SK-N-SH (cell line): Measurements from ENCODE around the gene ZNF384. TPM values are rescaled to one million over a fixed set of nuclear protein-coding genes. Genes with fewer than 3 reads are reported as not detected.
A peak's percentile ranks its signal among the peaks of the same experiment; 100 is the strongest.

Source experiments
- CTCF ChIA-PET: fragments of 300-600, 350-600 bp; formaldehyde crosslinking; extraction: SDS; loops from one replicate; lab custom pipeline; 2021; lab: Yijun Ruan, JAX
- POLR2A ChIA-PET: fragments of 350-600 bp; sonication (Branson Sonifier 250); formaldehyde crosslinking; extraction: SDS; loops from one replicate; lab custom pipeline; 2020; ENCODE audit warnings: antibody characterized with exemption, inconsistent platforms; lab: Yijun Ruan, JAX
- DNase-seq: peaks from one replicate; pipeline ENCODE4 v3.0.0; 2012
- H2AFZ ChIP-seq: fragments of 200-600 bp; sonication (generic); 2 replicates; pipeline ENCODE4 v1.8.1; 2016; ENCODE audit warnings: antibody characterized with exemption, mild to moderate bottlenecking, low read depth
- H3F3A ChIP-seq: fragments of 200-600 bp; sonication (generic); replicated peaks from 2 replicates; pipeline ENCODE3; 2016; ENCODE audit warnings: antibody characterized with exemption, mild to moderate bottlenecking; ENCODE audit not compliant: insufficient read depth
- H3K27ac ChIP-seq, 2 experiments: fragments of 200-500 bp in 1 of 2; fragments of 200-600 bp in 1 of 2; sonication (Bioruptor generic) in 1 of 2; sonication (generic), shearing (Covaris generic) in 1 of 2; 2 replicates each; pipeline versions ENCODE4 v1.5.1 to v1.6.1; 2014 to 2016; ENCODE audit warnings: low read depth in 2 of 2, inconsistent platforms in 1 of 2, low read length in 1 of 2, mild to moderate bottlenecking in 1 of 2, mixed read lengths in 1 of 2
- H3K27me3 ChIP-seq: fragments of 200-600 bp; sonication (generic), shearing (Covaris generic); 2 replicates; pipeline ENCODE4 v1.6.1; 2016; ENCODE audit warnings: mixed run types; ENCODE audit not compliant: insufficient read depth
- H3K36me3 ChIP-seq, 2 experiments: fragments of 200-500 bp in 1 of 2; fragments of 200-600 bp in 1 of 2; sonication (Bioruptor generic) in 1 of 2; sonication (generic) in 1 of 2; replicated peaks in 1 of 2; 2 replicates each; pipeline versions ENCODE3 to v1.5.1; 2014 to 2016; ENCODE audit warnings: low read length in 1 of 2, mild to moderate bottlenecking in 1 of 2; ENCODE audit not compliant: insufficient read depth in 2 of 2, control insufficient read depth in 1 of 2
- H3K4me1 ChIP-seq, 2 experiments: fragments of 200-500 bp in 1 of 2; fragments of 200-600 bp in 1 of 2; sonication (Bioruptor generic) in 1 of 2; sonication (generic), shearing (Covaris generic) in 1 of 2; 2 replicates each; pipeline versions ENCODE4 v1.5.1 to v1.6.1; 2014 to 2016; ENCODE audit warnings: low read depth in 1 of 2, low read length in 1 of 2, mixed run types in 1 of 2; ENCODE audit not compliant: insufficient read depth in 2 of 2, control insufficient read depth in 1 of 2
- H3K4me2 ChIP-seq: fragments of 200-600 bp; sonication (generic), shearing (Covaris generic); 2 replicates; pipeline ENCODE4 v1.6.1; 2017; ENCODE audit warnings: mixed run types
- H3K4me3 ChIP-seq, 2 experiments: fragments of 200-500 bp in 1 of 2; fragments of 200-600 bp in 1 of 2; sonication (Bioruptor generic) in 1 of 2; sonication (generic), shearing (Covaris generic) in 1 of 2; 2 replicates each; pipeline versions ENCODE4 v1.5.1 to v1.8.1; 2014 to 2016; ENCODE audit warnings: low read depth in 2 of 2, inconsistent platforms in 1 of 2, low read length in 1 of 2, mild to moderate bottlenecking in 1 of 2, mixed read lengths in 1 of 2, moderate library complexity in 1 of 2
- H3K79me2 ChIP-seq: fragments of 200-600 bp; sonication (generic); 2 replicates; pipeline ENCODE4 v1.8.1; 2017; ENCODE audit warnings: mild to moderate bottlenecking; ENCODE audit not compliant: insufficient read depth
- H3K9ac ChIP-seq: fragments of 200-600 bp; sonication (generic); 2 replicates; pipeline ENCODE4 v1.6.1; 2017; ENCODE audit warnings: mixed run types
- H3K9me2 ChIP-seq: fragments of 200-600 bp; sonication (generic); 2 replicates; pipeline ENCODE4 v1.6.1; 2017; ENCODE audit warnings: mixed run types
- H3K9me3 ChIP-seq: fragments of 200-600 bp; sonication (generic); 2 replicates; pipeline ENCODE4 v1.6.1; 2017; ENCODE audit warnings: mixed run types, mild to moderate bottlenecking, moderate library complexity
- H4K20me1 ChIP-seq: fragments of 200-600 bp; sonication (generic); 2 replicates; pipeline ENCODE4 v1.6.1; 2017; ENCODE audit warnings: mild to moderate bottlenecking, mixed run types; ENCODE audit not compliant: insufficient read depth
- CHD2 ChIP-seq: fragments of 150-350 bp; IDR thresholded peaks from 2 replicates; pipeline ENCODE4 v1.6.1; 2018; ENCODE audit warnings: low read length; ENCODE audit not compliant: partially characterized antibody
- CTCF ChIP-seq: fragments of 200-600 bp; sonication (generic); IDR thresholded peaks from 2 replicates; pipeline ENCODE4 v1.6.1; 2017; ENCODE audit warnings: antibody characterized with exemption, mild to moderate bottlenecking, moderate library complexity
- ELF1 ChIP-seq: IDR thresholded peaks from 2 replicates; pipeline ENCODE4 v1.4.0; 2012
- EP300 ChIP-seq, 2 experiments: IDR thresholded peaks; 2 replicates each; pipeline versions ENCODE4 v1.4.0 to v1.6.1; 2012; ENCODE audit warnings: borderline replicate concordance in 1 of 2, low read depth in 1 of 2, low read length in 1 of 2
- FOSL2 ChIP-seq: IDR thresholded peaks from 2 replicates; pipeline ENCODE4 v1.4.0; 2012; ENCODE audit warnings: low read depth, mild to moderate bottlenecking, moderate library complexity, borderline replicate concordance
- FOXM1 ChIP-seq: IDR thresholded peaks from 2 replicates; pipeline ENCODE4 v1.4.0; 2012; ENCODE audit warnings: low read depth, mild to moderate bottlenecking
- GABPA ChIP-seq: IDR thresholded peaks from 2 replicates; pipeline ENCODE4 v1.4.0; 2012; ENCODE audit warnings: low read depth, mild to moderate bottlenecking
- IRF3 ChIP-seq: fragments of 150-350 bp; IDR thresholded peaks from 2 replicates; pipeline ENCODE4 v1.6.1; 2016; ENCODE audit warnings: mild to moderate bottlenecking, low read depth, low read length
- NRF1 ChIP-seq: IDR thresholded peaks from 2 replicates; pipeline ENCODE4 v1.6.1; 2012; ENCODE audit warnings: low read depth, mild to moderate bottlenecking, low read length
- PBX3 ChIP-seq: IDR thresholded peaks from 2 replicates; pipeline ENCODE4; 2012
- POLR2AphosphoS5 ChIP-seq: IDR thresholded peaks from 2 replicates; pipeline ENCODE4 v1.6.1; 2012; ENCODE audit warnings: low read depth, low read length
- SIN3A ChIP-seq: IDR thresholded peaks from 2 replicates; pipeline ENCODE4 v1.6.1; 2012; ENCODE audit warnings: low read depth, mild to moderate bottlenecking, low read length, moderate library complexity, borderline replicate concordance
- SMC3 ChIP-seq: IDR thresholded peaks from 2 replicates; pipeline ENCODE4 v1.6.1; 2012; ENCODE audit warnings: low read depth, low read length, improper control_type of control experiment
- TEAD4 ChIP-seq: IDR thresholded peaks from 2 replicates; pipeline ENCODE4 v1.4.0; 2012; ENCODE audit warnings: mild to moderate bottlenecking, borderline replicate concordance; ENCODE audit not compliant: insufficient read depth
- YY1 ChIP-seq: IDR thresholded peaks from 2 replicates; pipeline ENCODE4 v1.4.0; 2012; ENCODE audit warnings: low read depth, mild to moderate bottlenecking
- ZBTB33 ChIP-seq: IDR thresholded peaks from 2 replicates; pipeline ENCODE4 v1.4.0; 2012; ENCODE audit warnings: low read depth, borderline replicate concordance
- WGBS: methylation state at CpG from one replicate; pipeline ENCODE4 v1.1.6; 2017; ENCODE audit warnings: low lambda C conversion rate; 5-methylcytosine and 5-hydroxymethylcytosine counted together
- polyA plus RNA-seq, 3 experiments: library from polyadenylated mRNA; depleted of rRNA; stranded (reverse); fragments of >200 nt; gene quantifications; 2 replicates each; pipeline ENCODE4 v1.2.3, GENCODE V29; 2012

Gene ZNF384
- polyA plus RNA-seq, 1 of the 3 experiments (the other 2 are of a cell fraction): 64.9 TPM

GRCh38 chr12:6662906-6663742, 26.1 kb downstream of the ZNF384 start, which contains the start of gene ING4 (continued):
- TF ChIP-seq ZBTB33 (peak; percentile 87), TEAD4 (no peak; the same call in 1 of the 2 replicates), NRF1 (no peak), SMC3 (no peak), GABPA (peak; percentile 100), YY1 (peak; percentile 94), FOSL2 (no peak), FOXM1 (no peak), ELF1 (peak; percentile 100), CTCF (no peak), SIN3A (peak; percentile 67; the same call in 1 of the 2 replicates), POLR2AphosphoS5 (peak; percentile 86), IRF3 (no peak), PBX3 (peak; percentile 29; the same call in 1 of the 2 replicates)

GRCh38 chr12:6662602-6662905, 26.6 kb downstream of the ZNF384 start:
- Histone ChIP-seq H3K27ac (peak overlapping the region; percentile 67 to 79), H4K20me1 (no peaks in the 10 kb centered on the region), H3K9me3 (no peaks in the 10 kb centered on the region), H3K27me3 (no peaks in the 10 kb centered on the region), H3F3A (peaks cover 26% of the 10 kb centered on the region), H3K79me2 (peaks cover 51% of the 10 kb centered on the region), H2AFZ (peak overlapping the region; percentile 72), H3K4me2 (peak overlapping the region; percentile 79), H3K9ac (peak overlapping the region; percentile 85), H3K4me1 (peaks cover 4% of the 10 kb centered on the region in 2 experiments; a peak in 3 of 4 replicates), H3K36me3 (peaks cover 6 to 18% of the 10 kb centered on the region in 2 experiments), H3K4me3 (peak overlapping the region; percentile 74 to 93), H3K9me2 (no peaks in the 10 kb centered on the region)
- ChIA-PET POLR2A (no interaction called here), CTCF (interaction anchor here (1.0 to 1.8 kb wide), 2 partner anchors 45 to 173 kb away, joined by 4 to 7 read pairs; no protein-coding TSS in a partner anchor)
- DNase-seq: peak; percentile 88
- WGBS: 3% methylated on average over 10 of the region's 10 CpGs
- TF ChIP-seq EP300 (IDR thresholded peaks at IDR 0.05; ENCODE audit: borderline replicate concordance in 1 of 2, low read depth in 1 of 2, low read length in 1 of 2) (0 out of 4 replicates have a peak, but pooled peaks of 1 of the 2 experiments have one; percentile 4), CHD2 (no peak)
